ENCODE data around the gene SYCN. TPM values are rescaled to one million over a fixed set of nuclear protein-coding genes. Genes with fewer than 3 reads are reported as not detected.

The SYCN gene
- total RNA-seq, 1 donor from 2014 or later, result not detected

DNA sequence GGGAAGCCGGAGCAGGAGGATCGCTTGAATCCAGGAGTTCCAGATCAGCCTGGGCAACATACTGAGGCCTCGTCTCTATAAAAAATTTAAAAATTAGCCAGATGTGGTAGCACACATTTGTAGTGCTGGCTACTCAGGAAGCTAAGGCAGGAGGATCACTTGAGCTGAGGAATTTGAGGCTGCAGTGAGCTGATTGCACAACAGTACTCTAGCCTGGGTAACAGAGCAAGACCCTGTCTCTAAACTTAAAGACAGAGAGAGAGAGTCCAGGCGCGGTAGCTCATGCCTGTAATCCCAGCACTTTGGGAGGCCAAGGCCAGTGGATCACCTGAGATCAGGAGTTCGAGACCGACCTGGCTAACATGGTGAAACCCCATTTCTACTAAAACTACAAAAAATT, 36.4 kb upstream of the SYCN start:
- no peak for TF ChIP-seq CTCF (IDR thresholded peaks at IDR 0.05; ENCODE audit: unreplicated experiment)
- Mint-ChIP-seq H3K27ac (ENCODE audit: unreplicated experiment) (no peak overlapping the region), H3K36me3 (ENCODE audit: low read depth, unreplicated experiment) (no peaks in the 10 kb centered on the region), H3K4me1 (ENCODE audit: unreplicated experiment) (no peaks in the 10 kb centered on the region), H3K4me3 (ENCODE audit: unreplicated experiment) (no peak overlapping the region), H3K9me3 (ENCODE audit: unreplicated experiment) (no peaks in the 10 kb centered on the region), H3K27me3 (ENCODE audit: unreplicated experiment) (peaks cover 3% of the 10 kb centered on the region)
- DNase-seq (ENCODE audit: low spot score), result no peak

DNA sequence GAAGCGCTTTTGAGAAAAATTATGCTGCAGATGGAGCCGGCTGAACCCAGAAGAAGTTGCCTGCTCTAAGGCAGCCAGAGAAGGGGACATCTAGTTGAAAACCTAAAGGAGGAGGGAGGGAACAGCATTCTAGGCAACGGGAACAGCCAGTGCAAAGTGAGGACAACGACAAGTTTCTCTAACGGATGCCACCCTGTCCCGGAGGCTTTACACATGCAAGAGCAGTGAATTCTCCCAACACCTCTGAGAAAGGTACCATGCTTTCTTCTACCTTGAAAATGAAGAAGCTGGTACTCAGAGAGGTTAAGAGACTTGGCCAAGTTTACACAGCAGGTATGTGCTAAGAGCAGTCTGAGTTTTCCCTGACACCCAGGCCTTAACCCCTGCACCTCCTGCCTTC, 34.9 kb upstream of the SYCN start:
- no peak overlapping the region for H3K4me3 Mint-ChIP-seq (ENCODE audit: unreplicated experiment)
- H3K36me3 Mint-ChIP-seq (ENCODE audit: low read depth, unreplicated experiment), result no peaks in the 10 kb centered on the region
- no peaks in the 10 kb centered on the region for H3K4me1 Mint-ChIP-seq (ENCODE audit: unreplicated experiment)
- peaks cover 3% of the 10 kb centered on the region for H3K27me3 Mint-ChIP-seq (ENCODE audit: unreplicated experiment)
- H3K9me3 Mint-ChIP-seq (ENCODE audit: unreplicated experiment), result no peaks in the 10 kb centered on the region
- no peak for DNase-seq (ENCODE audit: low spot score)
- TF ChIP-seq CTCF (IDR thresholded peaks at IDR 0.05; ENCODE audit: unreplicated experiment), result no peak
- no peak overlapping the region for H3K27ac Mint-ChIP-seq (ENCODE audit: unreplicated experiment)

DNA sequence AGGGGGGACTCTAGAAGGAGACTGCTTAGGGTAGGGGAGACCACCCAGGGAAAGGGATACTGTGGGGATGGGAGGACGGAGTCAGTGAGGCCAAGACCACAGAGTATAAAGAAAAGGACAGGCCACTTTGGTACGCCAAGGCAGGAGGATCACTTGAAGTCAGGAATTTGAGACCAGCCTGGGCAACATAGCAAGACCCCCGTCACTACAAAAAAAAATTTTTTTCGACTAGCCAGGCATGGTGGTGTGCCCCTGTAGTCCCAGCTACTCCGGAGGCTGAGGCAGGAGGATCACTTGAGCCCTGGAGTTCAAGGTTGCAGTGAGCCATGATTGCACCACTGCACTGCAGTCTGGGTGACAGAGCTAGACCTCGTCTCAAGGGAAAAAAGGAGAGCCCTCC, 34.1 kb upstream of the SYCN start:
- H3K36me3 Mint-ChIP-seq (ENCODE audit: low read depth, unreplicated experiment), result no peaks in the 10 kb centered on the region
- no peak for DNase-seq (ENCODE audit: low spot score)
- H3K9me3 Mint-ChIP-seq (ENCODE audit: unreplicated experiment), result no peaks in the 10 kb centered on the region
- no peaks in the 10 kb centered on the region for H3K4me1 Mint-ChIP-seq (ENCODE audit: unreplicated experiment)
- H3K27ac Mint-ChIP-seq (ENCODE audit: unreplicated experiment), result no peak overlapping the region
- no peak for TF ChIP-seq CTCF (IDR thresholded peaks at IDR 0.05; ENCODE audit: unreplicated experiment)
- peaks cover 3% of the 10 kb centered on the region for H3K27me3 Mint-ChIP-seq (ENCODE audit: unreplicated experiment)
- H3K4me3 Mint-ChIP-seq (ENCODE audit: unreplicated experiment), result no peak overlapping the region

- Mint-ChIP-seq H3K36me3 (ENCODE audit: low read depth, unreplicated experiment) (no peaks in the 10 kb centered on the region), H3K4me3 (ENCODE audit: unreplicated experiment) (no peak overlapping the region), H3K4me1 (ENCODE audit: unreplicated experiment) (no peaks in the 10 kb centered on the region), H3K9me3 (ENCODE audit: unreplicated experiment) (no peaks in the 10 kb centered on the region), H3K27ac (ENCODE audit: unreplicated experiment) (no peak overlapping the region), H3K27me3 (ENCODE audit: unreplicated experiment) (peaks cover 3% of the 10 kb centered on the region)
- DNase-seq (ENCODE audit: low spot score), result no peak
- no peak for TF ChIP-seq CTCF (IDR thresholded peaks at IDR 0.05; ENCODE audit: unreplicated experiment)
These were observed 33.4 kb upstream of the SYCN start for GRCh38 chr19:39237200-39238184.

DNA sequence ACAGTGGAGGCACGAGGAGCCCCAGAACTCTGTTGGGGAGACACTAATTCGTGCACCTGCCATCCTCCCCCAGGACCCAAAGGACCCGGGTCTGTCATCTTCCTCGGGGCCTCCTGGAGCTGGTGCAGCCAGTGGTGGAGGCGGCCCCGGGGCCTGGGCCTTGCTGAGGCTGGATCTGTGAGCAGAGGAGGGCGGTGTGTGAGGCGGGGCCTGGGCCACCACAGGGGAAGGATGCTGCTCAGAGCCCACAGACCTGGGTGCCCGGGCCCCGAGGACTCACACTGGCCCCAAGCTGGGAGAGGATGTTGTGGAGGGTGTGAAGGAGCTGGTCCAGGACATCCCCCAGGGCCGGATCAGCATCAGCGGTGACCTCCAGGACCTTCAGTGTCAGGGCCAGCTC, 32.5 kb upstream of the SYCN start:
- H3K9me3 Mint-ChIP-seq (ENCODE audit: unreplicated experiment), result no peaks in the 10 kb centered on the region
- no peak for DNase-seq (ENCODE audit: low spot score)
- H3K27me3 Mint-ChIP-seq (ENCODE audit: unreplicated experiment), result peaks cover 3% of the 10 kb centered on the region
- no peak for TF ChIP-seq CTCF (IDR thresholded peaks at IDR 0.05; ENCODE audit: unreplicated experiment)
- H3K4me3 Mint-ChIP-seq (ENCODE audit: unreplicated experiment), result no peak overlapping the region
- no peaks in the 10 kb centered on the region for H3K4me1 Mint-ChIP-seq (ENCODE audit: unreplicated experiment)
- no peak overlapping the region for H3K27ac Mint-ChIP-seq (ENCODE audit: unreplicated experiment)
- no peaks in the 10 kb centered on the region for H3K36me3 Mint-ChIP-seq (ENCODE audit: low read depth, unreplicated experiment)

Data from endothelial cell (in vitro differentiated cells).